ENCODE measurements around the gene TNP2. TPM values are rescaled to one million over a fixed set of nuclear protein-coding genes. Genes with fewer than 3 reads are reported as not detected.

Gene TNP2
- total and polyA plus RNA-seq, 2 experiments from 2014 or later, result not detected

DNA sequence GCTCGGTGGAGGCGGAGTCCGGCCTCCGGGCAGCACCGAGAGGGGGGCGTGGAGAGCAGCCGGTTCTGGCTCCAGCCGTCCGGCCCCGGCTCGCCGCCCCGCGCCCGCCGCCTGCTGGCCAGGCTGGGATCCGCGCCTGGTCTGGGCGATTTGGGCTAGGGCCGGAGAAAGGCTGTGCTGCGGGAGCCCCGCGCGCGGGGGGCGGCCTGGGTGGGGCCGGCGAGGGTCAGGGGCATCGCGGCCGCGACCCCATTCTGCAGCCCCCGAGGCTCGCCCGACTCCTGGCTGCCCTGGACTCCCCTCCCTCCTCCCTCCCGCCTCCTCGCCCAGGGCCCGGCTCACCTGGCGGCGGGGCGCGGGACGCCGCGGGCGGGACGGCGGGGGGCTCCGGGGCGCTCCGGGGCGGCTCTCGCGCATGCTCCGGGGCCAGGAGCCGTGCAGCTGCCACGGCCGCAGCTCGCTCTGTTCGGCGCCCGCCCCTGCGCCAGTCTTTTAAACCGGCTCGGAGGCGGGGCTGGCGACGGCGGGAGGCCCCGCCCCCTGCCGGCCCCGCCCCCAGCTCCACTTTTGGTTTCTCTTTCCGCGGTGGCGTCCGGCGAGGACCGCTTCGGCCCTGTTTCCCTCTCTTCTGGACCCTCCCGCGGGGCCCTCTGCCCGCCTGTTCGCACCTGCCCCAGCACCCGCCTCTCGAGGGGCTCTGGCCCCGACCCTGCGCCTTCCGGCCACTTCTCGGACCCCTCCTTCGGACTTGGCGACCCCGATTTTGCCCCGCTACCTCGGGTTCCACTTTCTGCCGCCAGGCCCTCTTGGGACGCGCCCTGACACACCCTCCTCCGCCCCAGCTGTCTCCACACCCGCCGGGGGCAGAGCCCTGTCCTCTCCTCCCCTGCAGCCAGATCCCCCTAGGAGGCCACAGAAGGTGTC, 13.1 kb downstream of the TNP2 start, which contains the start of gene SOCS1:
Gene SOCS1 (minus strand): TSS at position 468 of the 924 bp plus-strand sequence. CDS start 726 bp downstream, outside the sequence.
- H3K27ac ChIP-seq (ENCODE audit: low read depth), result peak within 1 kb of the TSS; percentile 84
- H3K27ac Mint-ChIP-seq, result peak within 1 kb of the TSS; percentile 91
- peaks cover 21% of the 10 kb centered on the region for H4K20me1 ChIP-seq (replicated peaks; ENCODE audit: insufficient read depth)
- H3K27me3 ChIP-seq (ENCODE audit: insufficient read depth), result no peaks in the 10 kb centered on the region
- peak within 1 kb of the TSS; percentile 89 for H3K4me3 ChIP-seq
- H3K27me3 Mint-ChIP-seq (ENCODE audit: insufficient read depth, low read depth, poor library complexity), result peaks cover 19% of the 10 kb centered on the region
- H3K4me1 ChIP-seq (ENCODE audit: insufficient read depth), result peaks cover 26% of the 10 kb centered on the region
- TF ChIP-seq, protein P1, sequence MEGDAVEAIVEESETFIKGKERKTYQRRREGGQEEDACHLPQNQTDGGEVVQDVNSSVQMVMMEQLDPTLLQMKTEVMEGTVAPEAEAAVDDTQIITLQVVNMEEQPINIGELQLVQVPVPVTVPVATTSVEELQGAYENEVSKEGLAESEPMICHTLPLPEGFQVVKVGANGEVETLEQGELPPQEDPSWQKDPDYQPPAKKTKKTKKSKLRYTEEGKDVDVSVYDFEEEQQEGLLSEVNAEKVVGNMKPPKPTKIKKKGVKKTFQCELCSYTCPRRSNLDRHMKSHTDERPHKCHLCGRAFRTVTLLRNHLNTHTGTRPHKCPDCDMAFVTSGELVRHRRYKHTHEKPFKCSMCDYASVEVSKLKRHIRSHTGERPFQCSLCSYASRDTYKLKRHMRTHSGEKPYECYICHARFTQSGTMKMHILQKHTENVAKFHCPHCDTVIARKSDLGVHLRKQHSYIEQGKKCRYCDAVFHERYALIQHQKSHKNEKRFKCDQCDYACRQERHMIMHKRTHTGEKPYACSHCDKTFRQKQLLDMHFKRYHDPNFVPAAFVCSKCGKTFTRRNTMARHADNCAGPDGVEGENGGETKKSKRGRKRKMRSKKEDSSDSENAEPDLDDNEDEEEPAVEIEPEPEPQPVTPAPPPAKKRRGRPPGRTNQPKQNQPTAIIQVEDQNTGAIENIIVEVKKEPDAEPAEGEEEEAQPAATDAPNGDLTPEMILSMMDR (conservative IDR thresholded peaks at IDR 0.05; ENCODE audit: low read depth in 2 of 2), result peak; percentile 48 to 60
- no peak for TF ChIP-seq EZH2 (IDR thresholded peaks at IDR 0.05; ENCODE audit: low read depth, unreplicated experiment)
- TF ChIP-seq JUNB (IDR thresholded peaks at IDR 0.05; ENCODE audit: unreplicated experiment), result no peak
- peak; percentile 83 for TF ChIP-seq POLR2AphosphoS5 (IDR thresholded peaks at IDR 0.05; ENCODE audit: low read depth)
- no peak for TF ChIP-seq ZNF331 (CRISPR knock-in tag; IDR thresholded peaks at IDR 0.05; ENCODE audit: low read depth)
- no peak for TF ChIP-seq NANOG (IDR thresholded peaks at IDR 0.05; ENCODE audit: borderline replicate concordance)
- TF ChIP-seq, protein P2, sequence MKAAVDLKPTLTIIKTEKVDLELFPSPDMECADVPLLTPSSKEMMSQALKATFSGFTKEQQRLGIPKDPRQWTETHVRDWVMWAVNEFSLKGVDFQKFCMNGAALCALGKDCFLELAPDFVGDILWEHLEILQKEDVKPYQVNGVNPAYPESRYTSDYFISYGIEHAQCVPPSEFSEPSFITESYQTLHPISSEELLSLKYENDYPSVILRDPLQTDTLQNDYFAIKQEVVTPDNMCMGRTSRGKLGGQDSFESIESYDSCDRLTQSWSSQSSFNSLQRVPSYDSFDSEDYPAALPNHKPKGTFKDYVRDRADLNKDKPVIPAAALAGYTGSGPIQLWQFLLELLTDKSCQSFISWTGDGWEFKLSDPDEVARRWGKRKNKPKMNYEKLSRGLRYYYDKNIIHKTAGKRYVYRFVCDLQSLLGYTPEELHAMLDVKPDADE (IDR thresholded peaks at IDR 0.05), result no peak
- no peak for TF ChIP-seq EZH2phosphoT487 (IDR thresholded peaks at IDR 0.05; ENCODE audit: unreplicated experiment)
- no peak for TF ChIP-seq ZNF462 (CRISPR knock-in tag; IDR thresholded peaks at IDR 0.05)
- no peak for TF ChIP-seq STAT1 (IDR thresholded peaks at IDR 0.05; ENCODE audit: unreplicated experiment)
- no peak for TF ChIP-seq REST (IDR thresholded peaks at IDR 0.05; ENCODE audit: unreplicated experiment)
- no peak for TF ChIP-seq ZNF114 (CRISPR knock-in tag; IDR thresholded peaks at IDR 0.05)
- 0 out of 2 replicates have a peak, but pooled peaks have one; percentile 41 for TF ChIP-seq CREB1 (CRISPR knock-in tag; IDR thresholded peaks at IDR 0.05; ENCODE audit: low read depth)
- H3K79me2 ChIP-seq (replicated peaks; ENCODE audit: insufficient read depth), result peaks cover 33% of the 10 kb centered on the region
- H3F3A ChIP-seq (replicated peaks; ENCODE audit: low read depth), result peaks cover 45% of the 10 kb centered on the region
- peaks cover 21% of the 10 kb centered on the region for H3K36me3 ChIP-seq (ENCODE audit: insufficient read depth)
- H3K9me3 Mint-ChIP-seq, result no peaks in the 10 kb centered on the region; the same call in 2 of the 3 replicates
- H3K4me2 ChIP-seq, result peak within 1 kb of the TSS; percentile 98
- peak within 1 kb of the TSS; percentile 91; the same call in 1 of the 2 replicates for H2AFZ ChIP-seq
- H3K9me2 ChIP-seq (ENCODE audit: insufficient read depth), result no peaks in the 10 kb centered on the region
- DNase-seq (ENCODE audit: low spot score), result peak; percentile 85
- H3K36me3 Mint-ChIP-seq (ENCODE audit: low read depth), result peaks cover 27% of the 10 kb centered on the region
- H3K4me1 Mint-ChIP-seq, result peaks cover 33% of the 10 kb centered on the region
- H3K4me3 Mint-ChIP-seq, result peak within 1 kb of the TSS; percentile 87
- peak; percentile 53 for ATAC-seq
